DOHH2 (cell line): ENCODE results near the gene KCNJ12.
"Not testable (repeated sequence)": the region's sequence is repeated elsewhere in the genome, so short reads cannot be mapped to it uniquely, and the experiment has no call there.

Experiments used
- CTCF ChIP-seq: fragments of 200-600 bp; sonication (generic); IDR thresholded peaks from one replicate; pipeline ENCODE4 v1.5.1; 2014; ENCODE audit warnings: antibody characterized with exemption, mild to moderate bottlenecking, low read depth, low read length; ENCODE audit not compliant: poor library complexity, severe bottlenecking
- EZH2phosphoT487 ChIP-seq: fragments of 200-600 bp; sonication (generic); IDR thresholded peaks from 2 replicates; pipeline ENCODE4 v1.6.1; 2017; ENCODE audit warnings: borderline replicate concordance, mild to moderate bottlenecking, antibody characterized with exemption, low read length, moderate library complexity, mixed read lengths

GRCh38 chr17:21346107-21346506 lies 30.1 kb upstream of the KCNJ12 start:
- not testable (repeated sequence) for TF ChIP-seq CTCF, EZH2phosphoT487
